PC-3 (cell line): Measurements from ENCODE around the gene ERCC8. TPM values are rescaled to one million over a fixed set of nuclear protein-coding genes. Genes with fewer than 3 reads are reported as not detected.

Experiments
- ATAC-seq: fragments of 200-7000 bp; cut with Tn5 transposase; 2 replicates; pipeline ENCODE4 v1.9.1; 2020; ENCODE audit warnings: mild to moderate bottlenecking, moderate library complexity
- BruUV-seq: library from RNA; stranded (reverse); fragments of 400-500 nt; replicated peaks from 2 replicates; lab custom pipeline; 2021; lab: Mats Ljungman, UMichigan
- CTCF ChIA-PET: fragments of 300-600 bp; sonication (Branson Sonifier 250); formaldehyde crosslinking; loops from one replicate; lab custom pipeline; 2022; ENCODE audit warnings: antibody characterized with exemption; lab: Charles Lee
- POLR2A ChIA-PET: fragments of 300-600 bp; sonication (Branson Sonifier 250); formaldehyde crosslinking; loops from one replicate; lab custom pipeline; 2022; ENCODE audit warnings: antibody characterized with exemption; ENCODE audit not compliant: unreplicated experiment; lab: Charles Lee
- DNase-seq: peaks from one replicate; pipeline ENCODE4 v3.0.0-alpha.2; 2015
- H2AFZ ChIP-seq: fragments of 300-600 bp; sonication (generic); 2 replicates; pipeline ENCODE4 v1.6.0; 2016; ENCODE audit warnings: antibody characterized with exemption, low read length
- H3F3A ChIP-seq: fragments of 300-600 bp; sonication (generic); one replicate; pipeline ENCODE4 v1.6.0; 2017; ENCODE audit warnings: antibody characterized with exemption, low read length, control low read depth, mild to moderate bottlenecking; ENCODE audit not compliant: unreplicated experiment
- H3K27ac ChIP-seq: fragments of 300-600 bp; sonication (generic); 2 replicates; pipeline ENCODE4 v1.5.1; 2016; ENCODE audit warnings: mild to moderate bottlenecking, low read length
- H3K27me3 ChIP-seq: fragments of 300-600 bp; sonication (generic); 2 replicates; pipeline ENCODE4 v1.6.1; 2016; ENCODE audit warnings: low read length, mixed read lengths
- H3K36me3 ChIP-seq: fragments of 300-600 bp; sonication (generic); 2 replicates; pipeline ENCODE4 v1.6.1; 2016; ENCODE audit warnings: low read depth, mixed run types, low read length, mixed read lengths
- H3K4me1 ChIP-seq: fragments of 300-600 bp; sonication (generic); 2 replicates; pipeline ENCODE4 v1.5.1; 2016; ENCODE audit warnings: low read length; ENCODE audit not compliant: insufficient read depth
- H3K4me2 ChIP-seq: fragments of 300-600 bp; sonication (generic); 2 replicates; pipeline ENCODE4 v1.6.0; 2016; ENCODE audit warnings: low read length
- H3K4me3 ChIP-seq: fragments of 300-600 bp; sonication (generic); 2 replicates; pipeline ENCODE4 v1.5.1; 2016; ENCODE audit warnings: mild to moderate bottlenecking, low read length, mixed read lengths
- H3K79me2 ChIP-seq: fragments of 300-600 bp; sonication (generic); 2 replicates; pipeline ENCODE4 v1.6.1; 2017; ENCODE audit warnings: low read length, mixed read lengths
- H3K9ac ChIP-seq: fragments of 300-600 bp; sonication (generic); 2 replicates; pipeline ENCODE4 v1.6.0; 2016; ENCODE audit warnings: mild to moderate bottlenecking, low read length
- H3K9me2 ChIP-seq: fragments of 300-600 bp; sonication (generic); replicated peaks from 2 replicates; pipeline ENCODE4 v1.6.1; 2016; ENCODE audit warnings: mixed run types, low read length, mixed read lengths
- H3K9me3 ChIP-seq: fragments of 300-600 bp; sonication (generic); 2 replicates; pipeline ENCODE4 v1.6.1; 2016; ENCODE audit warnings: low read length, mixed read lengths
- H4K20me1 ChIP-seq: fragments of 300-600 bp; sonication (generic); 2 replicates; pipeline ENCODE4 v1.6.1; 2016; ENCODE audit warnings: low read length, mixed read lengths
- EZH2 ChIP-seq: fragments of 300-600 bp; sonication (generic); IDR thresholded peaks from one replicate; pipeline ENCODE4 v1.6.1; 2017; ENCODE audit warnings: antibody characterized with exemption, mild to moderate bottlenecking, low read length; ENCODE audit not compliant: unreplicated experiment
- EZH2phosphoT487 ChIP-seq: fragments of 300-600 bp; sonication (generic); IDR thresholded peaks from 2 replicates; pipeline ENCODE4 v1.6.1; 2018; ENCODE audit warnings: mild to moderate bottlenecking, antibody characterized with exemption, low read length, borderline replicate concordance
- intact Hi-C: fragments of 100-400 bp; cut with micrococcal nuclease; formaldehyde crosslinking; loops from 2 replicates; pipeline ENCODE4 v1.9.0; 2023
- total RNA-seq: library from RNA; depleted of rRNA; stranded (reverse); fragments of >200 nt; gene quantifications from 2 replicates; pipeline ENCODE4 v1.2.3, GENCODE V29; 2014
- TF ChIP-seq, protein P1 (sequence below): fragments of 300-600 bp; sonication (generic); conservative IDR thresholded peaks from 2 replicates; pipeline ENCODE4 v1.5.1; 2017; ENCODE audit warnings: antibody characterized with exemption, low read depth, mild to moderate bottlenecking, low read length

ERCC8 gene
- total RNA-seq, 1 experiment from 2014 or later, result 2.1 TPM

GRCh38 chr5:60830581-60831127 is 114.2 kb downstream of the ERCC8 start:
- DNase-seq (no peak), ATAC-seq (no peak)
- Histone ChIP-seq H3K9ac (no peak overlapping the region), H3K36me3 (no peaks in the 10 kb centered on the region), H3K9me2 (no peaks in the 10 kb centered on the region), H3K4me2 (no peak overlapping the region), H4K20me1 (no peaks in the 10 kb centered on the region), H2AFZ (no peak overlapping the region), H3F3A (no peaks in the 10 kb centered on the region), H3K79me2 (no peaks in the 10 kb centered on the region), H3K27ac (no peak overlapping the region), H3K9me3 (no peaks in the 10 kb centered on the region), H3K4me3 (no peak overlapping the region), H3K4me1 (no peaks in the 10 kb centered on the region), H3K27me3 (no peaks in the 10 kb centered on the region)
- intact Hi-C loops, result no loop called here
- TF ChIP-seq EZH2 (no peak), EZH2phosphoT487 (no peak)
- TF ChIP-seq, protein P1, sequence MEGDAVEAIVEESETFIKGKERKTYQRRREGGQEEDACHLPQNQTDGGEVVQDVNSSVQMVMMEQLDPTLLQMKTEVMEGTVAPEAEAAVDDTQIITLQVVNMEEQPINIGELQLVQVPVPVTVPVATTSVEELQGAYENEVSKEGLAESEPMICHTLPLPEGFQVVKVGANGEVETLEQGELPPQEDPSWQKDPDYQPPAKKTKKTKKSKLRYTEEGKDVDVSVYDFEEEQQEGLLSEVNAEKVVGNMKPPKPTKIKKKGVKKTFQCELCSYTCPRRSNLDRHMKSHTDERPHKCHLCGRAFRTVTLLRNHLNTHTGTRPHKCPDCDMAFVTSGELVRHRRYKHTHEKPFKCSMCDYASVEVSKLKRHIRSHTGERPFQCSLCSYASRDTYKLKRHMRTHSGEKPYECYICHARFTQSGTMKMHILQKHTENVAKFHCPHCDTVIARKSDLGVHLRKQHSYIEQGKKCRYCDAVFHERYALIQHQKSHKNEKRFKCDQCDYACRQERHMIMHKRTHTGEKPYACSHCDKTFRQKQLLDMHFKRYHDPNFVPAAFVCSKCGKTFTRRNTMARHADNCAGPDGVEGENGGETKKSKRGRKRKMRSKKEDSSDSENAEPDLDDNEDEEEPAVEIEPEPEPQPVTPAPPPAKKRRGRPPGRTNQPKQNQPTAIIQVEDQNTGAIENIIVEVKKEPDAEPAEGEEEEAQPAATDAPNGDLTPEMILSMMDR, result no peak
- POLR2A ChIA-PET, result no interaction called here
- BruUV-seq, result no TSS peak
- CTCF ChIA-PET, result no interaction called here

DNA sequence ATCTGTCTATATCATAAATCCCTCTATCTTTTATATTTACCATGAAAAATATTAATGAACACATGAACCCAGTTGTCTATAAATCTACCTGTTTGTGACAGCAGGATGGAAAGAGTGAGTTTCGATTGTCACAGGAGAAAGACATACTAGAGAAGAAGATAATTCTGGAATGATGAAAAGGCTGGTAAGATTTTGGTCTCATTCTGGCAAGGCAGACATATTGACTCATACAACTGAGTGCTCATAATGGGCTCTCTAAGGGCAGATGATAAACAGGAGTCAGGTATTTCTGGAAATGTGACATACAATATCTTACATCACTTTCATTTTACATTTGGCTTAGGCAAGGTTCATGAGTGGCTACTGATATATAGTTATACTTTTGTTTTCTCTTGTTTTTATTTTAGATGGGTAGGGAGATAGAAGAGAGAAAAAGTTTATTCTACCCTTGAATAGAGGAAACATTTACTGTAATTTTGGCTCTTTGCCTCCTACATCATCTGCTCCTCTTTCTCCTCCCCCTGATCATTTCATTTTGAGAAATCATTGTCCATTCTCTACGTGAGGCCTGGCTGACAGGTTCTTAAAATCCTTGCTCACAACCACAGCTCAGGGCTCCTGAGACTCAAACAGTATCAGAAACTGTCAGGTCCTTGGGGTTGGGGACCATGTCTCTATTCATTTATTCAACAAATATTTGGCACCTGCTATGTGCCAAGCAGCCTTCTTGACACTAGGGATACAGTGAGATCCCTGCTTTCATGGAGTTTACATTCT is 115.2 kb downstream of the ERCC8 start:
- Histone ChIP-seq H3K4me3 (no peak overlapping the region), H3K36me3 (no peaks in the 10 kb centered on the region), H3K4me2 (no peak overlapping the region), H3K79me2 (no peaks in the 10 kb centered on the region), H3K9me2 (no peaks in the 10 kb centered on the region), H3K9ac (no peak overlapping the region), H3K9me3 (no peaks in the 10 kb centered on the region), H4K20me1 (no peaks in the 10 kb centered on the region), H3K4me1 (no peaks in the 10 kb centered on the region), H2AFZ (no peak overlapping the region), H3K27me3 (no peaks in the 10 kb centered on the region), H3K27ac (no peak overlapping the region), H3F3A (no peaks in the 10 kb centered on the region)
- POLR2A ChIA-PET, result no interaction called here
- no TSS peak for BruUV-seq
- ATAC-seq (no peak), DNase-seq (no peak)
- CTCF ChIA-PET, result no interaction called here
- TF ChIP-seq, protein P1, result no peak
- no peak for TF ChIP-seq EZH2
- TF ChIP-seq EZH2phosphoT487, result no peak
- intact Hi-C loops, result no loop called here

DNA sequence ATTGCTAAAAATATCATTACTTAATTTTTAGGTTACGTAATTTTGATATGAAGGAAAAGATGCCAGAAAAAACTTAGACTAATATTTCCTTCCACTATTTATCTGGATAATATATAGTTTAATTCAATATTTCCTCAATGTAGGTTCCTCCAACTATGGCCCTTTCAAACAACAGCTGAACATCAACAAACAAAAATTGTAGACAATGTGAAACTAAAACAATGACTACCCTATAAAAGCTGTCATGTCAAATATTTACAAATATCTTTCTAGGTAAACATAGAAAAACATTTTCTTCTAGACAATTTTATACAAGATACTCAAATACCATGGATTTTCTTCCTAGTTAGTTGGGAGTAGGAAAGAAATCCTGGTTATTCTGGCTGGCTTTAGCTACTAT is 117.7 kb downstream of the ERCC8 start:
- Histone ChIP-seq H3K9me3 (no peaks in the 10 kb centered on the region), H4K20me1 (no peaks in the 10 kb centered on the region), H3K27ac (no peak overlapping the region), H3K9me2 (no peaks in the 10 kb centered on the region), H3K4me1 (no peaks in the 10 kb centered on the region), H3K79me2 (no peaks in the 10 kb centered on the region), H3K4me3 (no peak overlapping the region), H3F3A (no peaks in the 10 kb centered on the region), H3K9ac (no peak overlapping the region), H3K36me3 (no peaks in the 10 kb centered on the region), H2AFZ (no peak overlapping the region), H3K27me3 (no peaks in the 10 kb centered on the region), H3K4me2 (no peak overlapping the region)
- no peak for DNase-seq
- ATAC-seq, result no peak
- POLR2A ChIA-PET, result no interaction called here
- TF ChIP-seq EZH2 (no peak), EZH2phosphoT487 (no peak)
- TF ChIP-seq, protein P1, result no peak
- intact Hi-C loops, result no loop called here
- no TSS peak for BruUV-seq
- CTCF ChIA-PET, result no interaction called here
